ENCODE measurements around the gene DOCK4. TPM values are rescaled to one million over a fixed set of nuclear protein-coding genes. Genes with fewer than 3 reads are reported as not detected.

The DOCK4 gene
- total and polyA plus RNA-seq, 2 of the 8 experiments (the other 6 are each of a cell fraction or from before 2014, with no cell fraction given), result 5.1 to 23.6 TPM

- no peak overlapping the region for H3K4ac ChIP-seq (replicated peaks; ENCODE audit: insufficient read length, low read depth, low read length)
- H3K4me3 ChIP-seq (ENCODE audit: extremely low read depth in 1 of 4, insufficient read depth in 2 of 4, low read depth in 3 of 4, low read length in 4 of 4), result no peak overlapping the region
- no peaks in the 10 kb centered on the region for H3K9me3 ChIP-seq (ENCODE audit: insufficient read depth in 2 of 2, low read depth in 1 of 2, low read length in 1 of 2)
- H2AK5ac ChIP-seq (ENCODE audit: low read depth, low read length), result no peak overlapping the region
- no peaks in the 10 kb centered on the region; the same call in 1 of the 2 replicates for H3K79me1 ChIP-seq (ENCODE audit: low read depth, low read length)
- H3K36me3 ChIP-seq (ENCODE audit: control insufficient read depth in 2 of 4, insufficient read depth in 4 of 4, low read length in 3 of 4), result no peaks in the 10 kb centered on the region
- no peak overlapping the region for H4K91ac ChIP-seq (replicated peaks; ENCODE audit: insufficient read length, low read length)
- no peak overlapping the region for H3K14ac ChIP-seq (ENCODE audit: insufficient read length)
- ChIA-PET POLR2A (ENCODE audit: partially characterized antibody) (no interaction called here), CTCF (ENCODE audit: partially characterized antibody) (interaction anchor here (0.9 kb wide), 1 partner anchor 13 kb away, joined by 3 read pairs; no protein-coding TSS in a partner anchor)
- no peak overlapping the region for H4K5ac ChIP-seq (ENCODE audit: insufficient read length, low read depth, low read length)
- no peak for FAIRE-seq
- no peak for DNase-seq (ENCODE audit: low read depth in 1 of 2, low spot score in 2 of 2)
- peaks cover 0 to 3% (median 0%) of the 10 kb centered on the region in 4 experiments; a peak in 1 of 7 replicates for H3K4me1 ChIP-seq (replicated peaks in 1 of 4; ENCODE audit: control insufficient read depth in 3 of 4, insufficient read depth in 4 of 4, low read length in 3 of 4)
- H3K18ac ChIP-seq (ENCODE audit: extremely low read depth, low read length), result no peak overlapping the region
- no peak overlapping the region for H3K9ac ChIP-seq (replicated peaks in 1 of 4; ENCODE audit: extremely low read depth in 1 of 4, low read depth in 3 of 4, low read length in 3 of 4)
- no peak overlapping the region for H2BK12ac ChIP-seq (ENCODE audit: low read depth, low read length)
- no peak overlapping the region for H3K27ac ChIP-seq (ENCODE audit: low read depth, low read length)
- H3K23me2 ChIP-seq (ENCODE audit: low read depth, low read length), result no peaks in the 10 kb centered on the region
- H3K27me3 ChIP-seq (replicated peaks in 1 of 4; ENCODE audit: control insufficient read depth in 3 of 4, extremely low read depth in 1 of 4, insufficient read depth in 3 of 4, low read length in 3 of 4), result no peaks in the 10 kb centered on the region
- H2BK20ac ChIP-seq (ENCODE audit: low read length), result no peak overlapping the region
- no peak overlapping the region for H4K8ac ChIP-seq (ENCODE audit: extremely low read depth, insufficient read depth, low read length)
- H3K4me2 ChIP-seq (ENCODE audit: insufficient read depth in 1 of 2, low read depth in 2 of 2, low read length in 2 of 2), result no peak overlapping the region
- no peak overlapping the region for H2BK5ac ChIP-seq (ENCODE audit: low read depth, low read length)
- no peak overlapping the region for H2BK120ac ChIP-seq (replicated peaks; ENCODE audit: low read depth, low read length)
- no peak overlapping the region for H3K56ac ChIP-seq (replicated peaks; ENCODE audit: insufficient read length, low read depth, low read length)
- no peaks in the 10 kb centered on the region for H4K20me1 ChIP-seq (replicated peaks in 1 of 2; ENCODE audit: control insufficient read depth in 1 of 2, insufficient read depth in 2 of 2, low read length in 2 of 2)
- H3K23ac ChIP-seq (ENCODE audit: insufficient read length), result no peak overlapping the region
- H2BK15ac ChIP-seq (ENCODE audit: low read length), result no peak overlapping the region
- H3K79me2 ChIP-seq (ENCODE audit: control insufficient read depth in 1 of 2, insufficient read depth in 2 of 2, low read length in 2 of 2), result 0 out of 4 replicates have a peak, but pooled peaks cover 0 to 3% of the 10 kb centered on the region in 2 experiments
- no peak overlapping the region for H2AFZ ChIP-seq (ENCODE audit: low read length)
- no peak for TF ChIP-seq BACH1 (IDR thresholded peaks at IDR 0.05; ENCODE audit: low read length)
- TF ChIP-seq, protein P1, sequence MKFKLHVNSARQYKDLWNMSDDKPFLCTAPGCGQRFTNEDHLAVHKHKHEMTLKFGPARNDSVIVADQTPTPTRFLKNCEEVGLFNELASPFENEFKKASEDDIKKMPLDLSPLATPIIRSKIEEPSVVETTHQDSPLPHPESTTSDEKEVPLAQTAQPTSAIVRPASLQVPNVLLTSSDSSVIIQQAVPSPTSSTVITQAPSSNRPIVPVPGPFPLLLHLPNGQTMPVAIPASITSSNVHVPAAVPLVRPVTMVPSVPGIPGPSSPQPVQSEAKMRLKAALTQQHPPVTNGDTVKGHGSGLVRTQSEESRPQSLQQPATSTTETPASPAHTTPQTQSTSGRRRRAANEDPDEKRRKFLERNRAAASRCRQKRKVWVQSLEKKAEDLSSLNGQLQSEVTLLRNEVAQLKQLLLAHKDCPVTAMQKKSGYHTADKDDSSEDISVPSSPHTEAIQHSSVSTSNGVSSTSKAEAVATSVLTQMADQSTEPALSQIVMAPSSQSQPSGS (IDR thresholded peaks at IDR 0.05; ENCODE audit: low read length), result no peak
- no peak for TF ChIP-seq KDM4A (IDR thresholded peaks at IDR 0.05; ENCODE audit: low read depth, low read length, severe bottlenecking)
- TF ChIP-seq TCF12 (IDR thresholded peaks at IDR 0.05; ENCODE audit: low read depth, low read length), result no peak
- no peak for TF ChIP-seq NANOG (IDR thresholded peaks at IDR 0.05; ENCODE audit: insufficient read depth, low read depth, low read length, poor library complexity, severe bottlenecking)
- no peak for TF ChIP-seq SP2 (IDR thresholded peaks at IDR 0.05; ENCODE audit: low read length)
- no peak for TF ChIP-seq EGR1 (IDR thresholded peaks at IDR 0.05; ENCODE audit: borderline replicate concordance, low read depth, low read length)
- no peak for TF ChIP-seq MAFK (IDR thresholded peaks at IDR 0.05; ENCODE audit: low read depth, low read length)
- no peak for TF ChIP-seq BCL11A (IDR thresholded peaks at IDR 0.05; ENCODE audit: low read depth in 2 of 2, low read length in 2 of 2)
- no peak for TF ChIP-seq GTF2F1 (IDR thresholded peaks at IDR 0.05; ENCODE audit: borderline replicate concordance, low read depth, low read length)
- TF ChIP-seq E2F6 (IDR thresholded peaks at IDR 0.05), result no peak
- no peak for TF ChIP-seq KDM5A (IDR thresholded peaks at IDR 0.05; ENCODE audit: low read length)
- no peak for TF ChIP-seq CHD2 (IDR thresholded peaks at IDR 0.05; ENCODE audit: low read length)
- TF ChIP-seq EZH2 (IDR thresholded peaks at IDR 0.05; ENCODE audit: low read depth, low read length, severe bottlenecking), result no peak
Measured at GRCh38 chr7:112073530-112073929, 132.7 kb downstream of the DOCK4 start.

Data from H1 (cell line).